ENCODE measurements around the gene POLA1.

POLA1 gene

DNA sequence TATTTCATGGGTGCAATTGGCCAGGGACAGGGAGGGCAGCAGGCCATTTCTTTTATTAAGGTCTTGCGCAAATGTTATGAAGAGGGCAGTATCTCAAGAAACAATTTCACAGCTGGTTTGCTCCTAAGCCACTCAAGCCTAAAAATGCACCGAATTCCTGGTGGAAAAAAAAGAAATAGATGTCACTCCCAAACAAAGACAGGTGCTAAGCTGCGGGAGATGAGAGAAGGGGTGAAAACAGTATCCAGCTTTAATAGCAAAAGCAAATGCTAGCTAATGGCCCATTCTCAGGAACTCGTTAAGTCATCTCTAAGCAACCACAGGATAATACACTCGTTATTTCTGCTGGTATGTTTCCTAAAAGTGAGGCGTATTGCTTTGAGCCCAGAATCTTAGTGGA is 205.7 kb downstream of the POLA1 start:
- DNase-seq: no peak
- TF ChIP-seq GATA1 (IDR thresholded peaks at IDR 0.05; ENCODE audit: low read depth, low read length) (no peak), POLR2A (IDR thresholded peaks at IDR 0.05; ENCODE audit: low read length) (no peak)

DNA sequence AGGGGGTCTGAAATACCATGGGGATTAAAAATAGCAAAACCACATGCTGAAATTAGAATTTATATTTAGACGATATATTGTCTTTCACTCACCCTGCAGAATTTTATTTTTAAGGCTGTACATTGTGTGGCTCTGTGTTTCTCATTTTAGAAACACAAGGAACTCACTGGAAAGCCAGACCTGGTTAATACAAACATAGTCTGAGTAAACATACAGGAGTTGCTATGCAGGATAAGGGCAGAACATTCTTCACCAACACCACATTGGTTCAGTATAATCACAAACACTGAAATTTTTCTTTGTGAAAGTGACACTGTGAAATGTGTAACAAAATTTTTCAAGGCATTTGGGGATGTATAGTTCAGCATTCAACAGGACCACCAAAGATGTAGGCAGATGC is 206.5 kb downstream of the POLA1 start:
- TF ChIP-seq GATA1 (IDR thresholded peaks at IDR 0.05; ENCODE audit: low read depth, low read length) (no peak), POLR2A (IDR thresholded peaks at IDR 0.05; ENCODE audit: low read length) (no peak)
- DNase-seq: no peak

DNA sequence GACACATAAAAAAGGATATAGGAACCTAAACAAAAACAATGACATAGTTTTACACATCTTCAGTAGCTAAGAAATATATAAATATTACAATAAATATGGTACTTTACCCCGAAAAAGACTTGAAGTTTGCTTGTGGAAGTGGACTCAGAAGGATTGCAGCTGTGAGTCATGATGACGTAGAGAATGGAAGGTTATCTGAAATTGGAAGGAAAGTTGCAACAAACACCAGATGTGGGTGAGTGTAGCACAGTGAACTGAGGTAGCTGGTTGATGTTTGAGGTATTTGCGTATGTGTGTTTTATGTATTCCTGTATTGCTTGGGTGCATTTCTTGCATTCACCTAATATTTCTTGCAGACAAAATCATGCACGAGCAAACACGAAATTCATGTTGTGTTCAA is 209.1 kb downstream of the POLA1 start:
- TF ChIP-seq POLR2A (IDR thresholded peaks at IDR 0.05; ENCODE audit: low read length): no peak
- no peak for TF ChIP-seq GATA1 (IDR thresholded peaks at IDR 0.05; ENCODE audit: low read depth, low read length)

DNA sequence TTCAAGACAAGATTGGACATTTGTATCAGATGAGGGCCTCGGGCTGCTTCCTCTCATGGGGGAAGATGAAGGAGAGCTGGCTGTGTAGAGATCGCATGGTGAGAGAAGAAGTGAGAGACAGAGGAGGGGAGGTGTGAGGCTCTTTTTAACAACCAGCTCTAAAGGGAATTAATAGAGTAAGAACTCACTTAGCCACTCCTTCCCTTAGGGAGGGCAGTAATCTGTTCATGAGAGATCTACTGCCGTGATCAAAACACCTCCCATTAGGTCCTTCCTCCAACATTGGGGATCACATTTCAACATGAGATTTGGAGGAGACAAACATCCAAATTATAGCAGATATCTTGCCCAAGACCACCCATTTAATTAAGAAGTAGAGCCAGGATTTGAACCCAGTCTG is 225.0 kb downstream of the POLA1 start:
- no peak for TF ChIP-seq GATA1 (IDR thresholded peaks at IDR 0.05; ENCODE audit: low read depth, low read length)
- TF ChIP-seq POLR2A (IDR thresholded peaks at IDR 0.05; ENCODE audit: low read length): no peak

More for the DNA sequence above, 209.1 kb downstream of the POLA1 start:
- DNase-seq: peak in 1 of 2 experiments; percentile 3

DNA sequence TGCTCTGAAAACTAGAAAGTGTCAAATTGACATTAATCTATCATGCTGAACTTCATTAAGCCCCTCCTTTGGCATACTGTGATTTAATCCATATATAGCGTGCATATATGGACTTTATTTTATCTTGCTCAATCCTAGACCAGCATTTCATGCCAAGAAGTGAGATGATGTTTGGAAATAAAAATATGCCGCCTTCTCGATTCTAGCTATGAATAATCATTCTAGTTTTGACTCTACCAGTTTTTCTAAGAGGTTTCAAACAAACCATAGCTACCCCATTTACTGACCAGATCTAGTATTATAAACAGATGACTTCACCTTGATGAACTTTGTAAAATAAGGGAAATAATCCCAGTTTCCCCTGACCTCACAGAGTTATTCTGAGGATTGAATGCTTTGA is 227.1 kb downstream of the POLA1 start:
- TF ChIP-seq GATA1 (IDR thresholded peaks at IDR 0.05; ENCODE audit: low read depth, low read length): no peak
- TF ChIP-seq POLR2A (IDR thresholded peaks at IDR 0.05; ENCODE audit: low read length): no peak
- DNase-seq: no peak

More for the DNA sequence above, 225.0 kb downstream of the POLA1 start:
- no peak for DNase-seq

DNA sequence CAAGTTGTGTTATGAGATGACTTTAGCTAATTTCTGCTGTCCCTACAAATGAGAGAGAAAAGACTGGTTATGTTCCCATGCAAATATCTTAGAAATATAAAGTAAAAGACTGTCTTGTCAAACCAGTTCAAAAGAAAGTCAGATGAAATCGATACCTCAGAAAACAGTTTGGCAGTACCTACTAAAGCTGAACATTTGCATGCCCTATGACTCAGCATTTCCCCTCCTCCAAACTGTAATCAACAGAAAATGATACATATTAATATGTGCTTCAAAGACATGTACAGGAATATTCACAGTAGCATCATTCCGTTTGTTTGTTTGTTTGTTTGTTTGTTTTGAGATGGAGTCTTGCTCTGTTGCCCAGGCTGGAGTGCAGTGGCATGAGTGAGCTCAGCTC is 231.7 kb downstream of the POLA1 start:
- TF ChIP-seq POLR2A (IDR thresholded peaks at IDR 0.05; ENCODE audit: low read length) (no peak), GATA1 (IDR thresholded peaks at IDR 0.05; ENCODE audit: low read depth, low read length) (no peak)
- peak in 1 of 2 experiments; percentile 16 for DNase-seq

DNA sequence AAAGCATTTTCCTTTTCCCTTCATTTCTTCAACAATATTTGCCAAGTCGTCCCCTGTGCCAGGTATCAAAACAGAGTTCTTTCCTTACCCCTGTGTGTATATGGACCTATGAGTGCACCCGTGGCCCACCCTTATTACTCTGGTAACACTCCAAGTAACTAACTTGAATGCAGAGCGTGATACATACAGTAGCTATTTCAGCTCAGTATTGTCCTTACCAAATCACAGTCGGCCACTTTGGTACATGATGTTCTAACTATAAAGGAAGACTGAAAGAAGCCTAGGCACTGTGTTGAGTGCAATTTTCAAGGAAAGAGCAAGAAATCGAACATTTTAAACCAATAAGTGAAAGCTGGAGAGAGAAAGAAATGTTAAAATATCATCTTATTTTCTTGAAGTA is 233.7 kb downstream of the POLA1 start:
- no peak for DNase-seq
- no peak for TF ChIP-seq GATA1 (IDR thresholded peaks at IDR 0.05; ENCODE audit: low read depth, low read length)
- no peak for TF ChIP-seq POLR2A (IDR thresholded peaks at IDR 0.05; ENCODE audit: low read length)

DNA sequence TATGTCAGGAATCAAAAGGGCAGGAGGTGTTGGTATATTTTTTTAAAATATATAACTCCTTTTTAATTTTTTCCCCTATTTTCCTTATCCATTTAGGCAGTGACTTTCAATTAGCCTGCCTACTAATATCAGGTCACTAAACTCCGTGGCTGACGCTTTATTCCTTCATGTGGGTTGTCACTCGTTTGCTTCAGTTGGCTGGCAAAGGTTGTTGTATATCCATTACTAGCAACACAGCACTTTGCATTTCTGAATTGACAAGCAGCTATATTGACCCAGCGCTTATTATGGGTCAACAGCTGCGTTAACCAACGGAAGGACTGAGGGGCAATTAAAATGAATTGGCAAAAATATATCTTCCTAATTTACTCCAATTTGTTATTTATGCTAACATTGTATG is 234.4 kb downstream of the POLA1 start:
- no peak for DNase-seq
- TF ChIP-seq POLR2A (IDR thresholded peaks at IDR 0.05; ENCODE audit: low read length) (no peak), GATA1 (IDR thresholded peaks at IDR 0.05; ENCODE audit: low read depth, low read length) (no peak)

DNA sequence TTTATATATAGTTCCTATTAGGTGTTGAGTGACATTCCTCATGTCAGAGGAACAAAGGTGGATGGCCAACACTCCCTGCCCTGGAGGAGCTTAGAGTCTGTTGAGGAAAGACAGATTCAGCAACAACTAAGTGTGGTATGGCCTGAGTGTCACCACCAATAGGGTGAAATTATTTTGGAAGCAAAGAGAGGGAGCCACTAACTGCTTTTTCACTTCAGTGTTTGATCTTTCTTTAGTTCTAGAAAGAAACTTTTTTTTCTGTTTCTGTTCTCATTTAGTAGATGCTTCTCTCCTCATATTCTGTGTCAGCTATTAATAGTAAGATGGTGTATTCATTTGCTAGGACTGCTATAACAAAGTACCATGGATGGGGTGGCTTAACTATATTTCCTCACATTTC is 240.6 kb downstream of the POLA1 start:
- DNase-seq: no peak
- TF ChIP-seq GATA1 (IDR thresholded peaks at IDR 0.05; ENCODE audit: low read depth, low read length) (no peak), POLR2A (IDR thresholded peaks at IDR 0.05; ENCODE audit: low read length) (no peak)

DNA sequence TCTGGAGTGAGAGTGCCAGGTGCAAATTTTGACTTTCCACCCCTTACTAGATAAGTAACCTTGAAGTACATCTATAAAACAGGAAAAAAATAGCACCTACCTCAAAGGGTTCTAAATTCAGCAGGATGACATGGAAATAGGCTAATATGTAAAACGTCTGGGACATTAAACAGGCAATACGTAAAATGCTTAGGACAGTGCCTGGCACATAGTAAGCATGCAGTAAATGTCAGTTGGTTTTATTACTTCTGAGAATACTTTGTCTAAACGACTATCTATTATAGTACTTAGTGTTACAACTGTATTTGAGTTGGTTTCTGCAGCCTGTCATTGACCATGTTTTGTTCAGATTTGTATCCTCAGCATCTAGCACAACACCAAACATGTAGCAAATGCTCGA is 251.3 kb downstream of the POLA1 start:
- no peak for DNase-seq
- TF ChIP-seq GATA1 (IDR thresholded peaks at IDR 0.05; ENCODE audit: low read depth, low read length): no peak
- TF ChIP-seq POLR2A (IDR thresholded peaks at IDR 0.05; ENCODE audit: low read length): no peak

DNA sequence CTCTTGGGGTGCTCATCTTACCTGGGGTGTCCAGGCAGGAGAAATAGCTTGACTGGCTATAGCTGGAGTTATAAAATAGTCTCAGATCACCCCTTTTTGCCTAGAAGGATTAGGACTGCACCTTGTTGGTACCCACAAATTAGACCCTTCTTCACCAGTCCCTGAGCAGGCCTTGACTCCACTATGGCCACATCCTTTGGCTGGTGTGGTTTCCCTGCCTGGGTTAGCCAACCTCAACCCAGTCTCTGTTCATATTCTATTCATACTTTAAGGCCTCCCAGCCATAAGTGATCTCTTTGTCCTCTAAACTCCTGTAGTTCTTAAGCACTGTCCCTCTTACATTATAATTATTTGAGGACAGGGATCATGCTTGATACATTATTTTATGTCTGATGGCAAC is 252.7 kb downstream of the POLA1 start:
- DNase-seq: no peak
- no peak for TF ChIP-seq POLR2A (IDR thresholded peaks at IDR 0.05; ENCODE audit: low read length)

DNA sequence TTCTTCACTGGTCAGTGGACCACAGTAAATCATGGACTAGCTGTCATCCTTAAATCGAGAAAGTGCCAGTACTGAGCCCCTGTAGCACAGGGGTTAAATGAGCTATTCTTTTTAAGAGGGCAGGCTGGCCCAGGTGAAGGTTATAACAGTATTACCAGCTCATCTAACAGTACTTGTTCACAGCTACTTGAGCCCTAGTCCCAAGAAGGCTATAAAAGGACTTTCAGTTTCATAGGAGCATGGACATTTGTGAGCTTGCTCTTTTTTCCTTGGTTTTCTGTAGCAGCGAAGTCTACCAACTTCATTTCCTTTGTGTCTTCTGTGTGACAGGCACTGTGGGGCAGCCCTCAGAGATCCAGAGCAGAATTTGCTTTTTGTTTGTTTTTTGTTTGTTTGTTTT is 261.0 kb downstream of the POLA1 start:
- DNase-seq: no peak
- TF ChIP-seq POLR2A (IDR thresholded peaks at IDR 0.05; ENCODE audit: low read length) (no peak), GATA1 (IDR thresholded peaks at IDR 0.05; ENCODE audit: low read depth, low read length) (no peak)

DNA sequence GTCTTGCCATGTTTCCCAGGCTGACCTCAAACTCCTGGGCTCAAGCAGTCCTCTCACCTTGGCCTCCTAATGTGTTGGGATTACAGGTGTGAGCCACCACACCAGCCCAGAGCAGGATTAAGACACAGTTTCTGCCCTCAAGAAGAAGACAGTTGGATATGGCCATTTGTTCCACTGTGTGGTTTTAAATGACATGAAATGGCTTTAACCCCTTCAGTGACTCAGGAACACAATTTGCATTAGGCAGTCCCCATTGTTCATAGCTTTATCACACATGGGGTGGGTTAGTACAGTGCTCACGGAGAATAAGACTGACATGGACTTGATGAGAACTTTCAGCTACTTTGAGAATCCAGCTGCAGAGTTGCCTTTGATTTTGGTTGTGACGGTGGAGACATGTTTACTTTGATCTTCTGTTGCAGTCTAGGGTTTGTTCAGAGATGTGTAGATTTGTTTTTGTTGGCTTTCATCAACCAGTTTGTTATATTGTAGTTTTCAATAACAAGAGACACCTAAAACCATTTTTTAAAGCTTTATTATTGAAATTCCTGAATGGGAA is 261.7 kb downstream of the POLA1 start:
- no peak for DNase-seq
- TF ChIP-seq POLR2A (IDR thresholded peaks at IDR 0.05; ENCODE audit: low read length): no peak
- no peak for TF ChIP-seq GATA1 (IDR thresholded peaks at IDR 0.05; ENCODE audit: low read depth, low read length)

DNA sequence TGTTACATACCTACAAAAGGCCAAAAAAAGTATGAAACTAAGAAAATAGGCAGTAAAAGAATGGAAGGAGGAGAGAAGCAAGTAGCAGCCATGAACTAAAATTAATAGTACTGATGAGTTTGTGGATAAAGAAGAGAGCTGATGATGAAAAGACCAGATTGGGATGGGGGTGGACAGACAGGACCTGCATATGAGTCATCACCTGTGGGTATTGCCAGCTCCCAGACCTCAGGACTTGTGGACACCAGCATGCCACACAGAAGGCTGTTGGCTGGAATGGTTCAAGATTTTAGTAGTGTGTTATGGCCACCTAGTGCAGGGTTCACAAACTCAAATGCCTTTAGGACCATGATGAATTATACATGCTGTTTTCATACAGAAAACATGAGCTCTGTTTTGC is 263.1 kb downstream of the POLA1 start:
- DNase-seq: no peak
- TF ChIP-seq POLR2A (IDR thresholded peaks at IDR 0.05; ENCODE audit: low read length) (no peak), GATA1 (IDR thresholded peaks at IDR 0.05; ENCODE audit: low read depth, low read length) (no peak)

DNA sequence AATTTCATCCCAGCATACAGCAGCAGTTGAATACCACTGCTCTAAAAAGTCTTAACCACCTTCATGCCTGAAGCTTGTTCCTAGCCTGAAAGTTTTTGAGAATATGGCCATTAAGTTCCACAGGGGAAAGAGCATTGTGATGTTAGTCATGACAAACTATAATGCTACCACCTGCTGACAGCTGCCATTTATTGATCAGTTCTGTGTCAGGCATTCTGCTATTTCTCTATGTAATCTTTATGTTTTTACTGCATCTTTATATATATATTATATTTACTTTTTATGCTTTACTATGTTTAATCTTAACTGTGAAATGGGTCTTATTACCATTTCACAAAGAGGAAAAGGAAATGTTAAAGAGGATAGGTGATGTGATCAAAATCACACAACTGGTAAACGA is 268.1 kb downstream of the POLA1 start:
- no peak for DNase-seq
- no peak for TF ChIP-seq GATA1 (IDR thresholded peaks at IDR 0.05; ENCODE audit: low read depth, low read length)
- TF ChIP-seq POLR2A (IDR thresholded peaks at IDR 0.05; ENCODE audit: low read length): no peak

DNA sequence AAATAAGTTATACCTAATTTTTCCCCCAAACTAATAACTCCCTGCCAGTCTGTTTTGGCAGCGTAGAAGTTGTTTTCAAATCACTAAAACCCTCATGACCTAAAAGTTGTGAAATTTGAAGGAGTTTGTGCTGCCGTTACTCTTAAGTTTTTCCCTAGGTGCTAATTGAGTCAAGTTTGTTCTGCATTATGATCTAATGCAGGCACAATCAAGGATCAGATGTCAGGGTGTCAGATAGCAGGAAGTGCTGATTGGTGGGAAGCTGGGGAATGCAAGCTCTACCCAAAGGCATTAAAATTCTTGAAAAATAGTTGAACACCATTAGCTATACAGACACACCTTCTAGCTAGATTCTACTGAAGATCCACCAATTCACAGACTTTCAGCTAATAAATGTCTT is 270.1 kb downstream of the POLA1 start:
- no peak for TF ChIP-seq GATA1 (IDR thresholded peaks at IDR 0.05; ENCODE audit: low read depth, low read length)
- no peak for TF ChIP-seq POLR2A (IDR thresholded peaks at IDR 0.05; ENCODE audit: low read length)
- DNase-seq: no peak

Measured in erythroblast (primary cell).